Hepatocyte (in vitro differentiated cells): ENCODE measurements around the gene PPP3CA. TPM values are rescaled to one million over a fixed set of nuclear protein-coding genes. Genes with fewer than 3 reads are reported as not detected.
A peak's percentile ranks its signal among the peaks of the same experiment; 100 is the strongest.

ENCODE experiments used
- DNase-seq: peaks from one replicate; pipeline ENCODE4 v3.0.0-alpha.2; 2016; ENCODE audit warnings: low spot score
- H2AFZ ChIP-seq: fragments of 200-600 bp; sonication (generic); 2 replicates; pipeline ENCODE4 v1.6.0; 2016; ENCODE audit warnings: antibody characterized with exemption, mild to moderate bottlenecking
- H3K27ac ChIP-seq: fragments of 200-600 bp; sonication (generic); 2 replicates; pipeline ENCODE4 v1.5.1; 2016; ENCODE audit warnings: mild to moderate bottlenecking
- H3K27me3 ChIP-seq: fragments of 200-600 bp; sonication (generic); 2 replicates; pipeline ENCODE4 v1.6.1; 2016
- H3K36me3 ChIP-seq: fragments of 200-600 bp; sonication (generic); replicated peaks from 2 replicates; pipeline ENCODE4 v1.5.1; 2016; ENCODE audit warnings: low read depth; ENCODE audit not compliant: insufficient read depth
- H3K4me1 ChIP-seq: fragments of 200-600 bp; sonication (generic); 2 replicates; pipeline ENCODE4 v1.5.1; 2016; ENCODE audit warnings: mild to moderate bottlenecking, moderate library complexity; ENCODE audit not compliant: insufficient read depth
- H3K4me2 ChIP-seq: fragments of 200-600 bp; sonication (generic); 2 replicates; pipeline ENCODE4 v1.6.0; 2016
- H3K4me3 ChIP-seq: fragments of 200-600 bp; sonication (generic); 2 replicates; pipeline ENCODE4 v1.5.1; 2016; ENCODE audit warnings: mild to moderate bottlenecking
- H3K79me2 ChIP-seq: fragments of 200-600 bp; sonication (generic); 2 replicates; pipeline ENCODE4 v1.6.0; 2017; ENCODE audit warnings: mild to moderate bottlenecking
- H3K9me2 ChIP-seq: fragments of 200-600 bp; sonication (generic); replicated peaks from 2 replicates; pipeline ENCODE4 v1.6.0; 2017; ENCODE audit warnings: mild to moderate bottlenecking; ENCODE audit not compliant: insufficient read depth
- H3K9me3 ChIP-seq: fragments of 200-600 bp; sonication (generic); 2 replicates; pipeline ENCODE4 v1.5.1; 2016; ENCODE audit warnings: low read depth, mild to moderate bottlenecking
- H4K20me1 ChIP-seq: fragments of 200-600 bp; sonication (generic); 2 replicates; pipeline ENCODE4 v1.6.0; 2016; ENCODE audit warnings: mild to moderate bottlenecking; ENCODE audit not compliant: insufficient read depth, poor library complexity, severe bottlenecking
- EZH2 ChIP-seq: fragments of 200-600 bp; sonication (generic); IDR thresholded peaks from 2 replicates; pipeline ENCODE4 v1.6.1; 2016; ENCODE audit warnings: antibody characterized with exemption, mild to moderate bottlenecking, borderline replicate concordance
- EZH2phosphoT487 ChIP-seq: fragments of 200-600 bp; sonication (generic); IDR thresholded peaks from one replicate; pipeline ENCODE4 v1.6.1; 2018; ENCODE audit warnings: antibody characterized with exemption, mild to moderate bottlenecking, low read depth, moderate library complexity; ENCODE audit not compliant: unreplicated experiment, severe bottlenecking
- WGBS: methylation state at CpG from one replicate; pipeline ENCODE4 v1.1.6; 2016; ENCODE audit warnings: low lambda C conversion rate; ENCODE audit errors: missing lambda C conversion rate; 5-methylcytosine and 5-hydroxymethylcytosine counted together
- polyA plus RNA-seq: library from polyadenylated mRNA; unstranded; fragments of >200 nt; fragmentation: Nextera tagmentation; extraction: Ambion mirVana; gene quantifications from 2 replicates; pipeline ENCODE4 v1.2.1, GENCODE V29; 2016
- total RNA-seq: library from RNA; depleted of rRNA; stranded (reverse); fragments of >200 nt; gene quantifications from 2 replicates; pipeline ENCODE4 v1.2.3, GENCODE V29; 2014
- TF ChIP-seq, protein P1 (sequence below): fragments of 200-600 bp; sonication (generic); IDR thresholded peaks from 2 replicates; pipeline ENCODE4 v1.5.1; 2016; ENCODE audit warnings: antibody characterized with exemption, mild to moderate bottlenecking; ENCODE audit not compliant: poor library complexity

PPP3CA gene
- total and polyA plus RNA-seq, 2 experiments from 2014 or later: 12.9 to 49.5 TPM

DNA sequence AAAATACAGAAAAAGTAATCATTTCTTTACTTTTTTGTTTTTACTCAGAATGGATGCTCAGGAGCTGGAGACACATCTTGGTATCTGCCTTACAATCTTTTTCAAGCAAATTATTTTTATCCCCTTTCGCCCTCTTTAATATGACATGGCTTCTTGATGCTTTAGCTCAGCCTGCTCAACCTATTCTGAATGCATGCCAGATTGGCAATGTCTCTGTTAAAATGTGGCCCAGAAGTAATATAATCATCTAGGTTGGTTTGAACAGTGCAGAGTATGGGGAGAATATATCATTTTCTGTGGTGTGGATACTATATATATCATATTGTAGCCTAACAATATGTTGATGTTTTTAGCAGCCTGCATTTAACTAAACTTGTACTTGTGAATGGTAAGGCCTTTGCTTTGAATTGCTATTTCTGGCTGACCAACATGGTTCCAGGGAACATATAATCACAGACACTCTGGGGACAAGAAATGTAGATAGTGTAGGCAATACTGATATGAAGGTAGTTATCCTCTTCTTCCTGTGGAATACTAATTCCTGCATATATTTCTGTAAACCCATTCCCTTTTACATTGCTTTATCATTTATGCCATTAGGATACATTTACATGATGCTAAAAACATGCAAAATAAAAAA is 282.7 kb downstream of the PPP3CA start:
- Histone ChIP-seq H2AFZ (no peak overlapping the region), H3K4me1 (no peaks in the 10 kb centered on the region), H3K27me3 (no peaks in the 10 kb centered on the region), H3K27ac (no peak overlapping the region), H4K20me1 (no peaks in the 10 kb centered on the region), H3K79me2 (no peaks in the 10 kb centered on the region), H3K9me3 (no peaks in the 10 kb centered on the region), H3K4me3 (no peak overlapping the region), H3K4me2 (no peak overlapping the region), H3K9me2 (no peaks in the 10 kb centered on the region), H3K36me3 (no peaks in the 10 kb centered on the region)
- WGBS: 100% methylated on average over 1 of the region's 1 CpG
- TF ChIP-seq EZH2phosphoT487: no peak
- TF ChIP-seq EZH2: no peak
- TF ChIP-seq, protein P1, sequence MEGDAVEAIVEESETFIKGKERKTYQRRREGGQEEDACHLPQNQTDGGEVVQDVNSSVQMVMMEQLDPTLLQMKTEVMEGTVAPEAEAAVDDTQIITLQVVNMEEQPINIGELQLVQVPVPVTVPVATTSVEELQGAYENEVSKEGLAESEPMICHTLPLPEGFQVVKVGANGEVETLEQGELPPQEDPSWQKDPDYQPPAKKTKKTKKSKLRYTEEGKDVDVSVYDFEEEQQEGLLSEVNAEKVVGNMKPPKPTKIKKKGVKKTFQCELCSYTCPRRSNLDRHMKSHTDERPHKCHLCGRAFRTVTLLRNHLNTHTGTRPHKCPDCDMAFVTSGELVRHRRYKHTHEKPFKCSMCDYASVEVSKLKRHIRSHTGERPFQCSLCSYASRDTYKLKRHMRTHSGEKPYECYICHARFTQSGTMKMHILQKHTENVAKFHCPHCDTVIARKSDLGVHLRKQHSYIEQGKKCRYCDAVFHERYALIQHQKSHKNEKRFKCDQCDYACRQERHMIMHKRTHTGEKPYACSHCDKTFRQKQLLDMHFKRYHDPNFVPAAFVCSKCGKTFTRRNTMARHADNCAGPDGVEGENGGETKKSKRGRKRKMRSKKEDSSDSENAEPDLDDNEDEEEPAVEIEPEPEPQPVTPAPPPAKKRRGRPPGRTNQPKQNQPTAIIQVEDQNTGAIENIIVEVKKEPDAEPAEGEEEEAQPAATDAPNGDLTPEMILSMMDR: no peak
- DNase-seq: no peak

DNA sequence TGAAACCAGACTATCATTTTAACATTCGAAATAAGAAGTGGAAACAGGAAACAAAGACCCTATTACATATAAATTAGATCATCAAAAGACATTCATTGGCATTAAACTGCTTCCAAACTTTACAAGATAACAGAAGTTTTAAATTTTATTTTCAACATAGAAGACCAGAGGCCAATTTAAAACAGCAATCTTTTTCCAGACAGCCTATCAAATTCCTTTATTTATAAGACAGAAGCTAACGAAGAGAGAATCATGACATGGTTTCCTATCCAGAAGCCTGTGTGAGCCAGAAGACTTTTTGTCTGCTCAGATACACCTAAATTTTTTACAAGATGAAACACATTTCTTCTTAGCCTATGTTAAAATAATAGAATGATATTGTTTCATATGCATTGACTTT is 291.9 kb downstream of the PPP3CA start:
- Histone ChIP-seq H4K20me1 (no peaks in the 10 kb centered on the region), H3K4me1 (no peaks in the 10 kb centered on the region), H2AFZ (no peak overlapping the region), H3K27me3 (no peaks in the 10 kb centered on the region), H3K4me2 (no peak overlapping the region), H3K9me2 (no peaks in the 10 kb centered on the region), H3K36me3 (no peaks in the 10 kb centered on the region), H3K27ac (no peak overlapping the region), H3K79me2 (no peaks in the 10 kb centered on the region), H3K4me3 (no peak overlapping the region), H3K9me3 (no peaks in the 10 kb centered on the region)
- TF ChIP-seq EZH2phosphoT487: peak; percentile 85
- TF ChIP-seq, protein P1: no peak
- WGBS: 64% methylated on average over 2 of the region's 2 CpGs
- DNase-seq: no peak

DNA sequence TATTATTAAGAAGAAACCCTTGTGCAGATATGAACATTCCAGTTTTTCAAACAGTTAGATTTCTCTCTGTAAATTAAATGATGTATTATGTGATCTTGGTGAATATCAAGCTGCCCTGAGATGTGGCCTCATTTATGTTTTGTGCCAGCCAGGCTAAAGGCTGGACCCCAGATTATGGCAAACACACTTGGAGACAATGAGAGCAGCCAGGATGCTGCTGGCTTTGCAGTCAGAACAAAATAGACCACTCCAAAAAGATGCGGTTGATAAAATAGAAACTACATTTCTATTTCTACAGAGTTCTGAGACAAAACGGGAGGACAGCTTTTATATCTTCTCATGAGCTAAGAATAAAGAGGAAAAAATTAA is 296.5 kb downstream of the PPP3CA start:
- H3K36me3 ChIP-seq: no peaks in the 10 kb centered on the region
- H3K79me2 ChIP-seq: no peaks in the 10 kb centered on the region
- H2AFZ ChIP-seq: no peak overlapping the region
- WGBS: 84% methylated on average over 2 of the region's 2 CpGs
- no peaks in the 10 kb centered on the region for H3K4me1 ChIP-seq
- H3K27me3 ChIP-seq: no peaks in the 10 kb centered on the region
- H3K4me2 ChIP-seq: no peak overlapping the region
- H3K9me3 ChIP-seq: no peaks in the 10 kb centered on the region
- H3K4me3 ChIP-seq: no peak overlapping the region
- H3K27ac ChIP-seq: no peak overlapping the region
- no peaks in the 10 kb centered on the region for H3K9me2 ChIP-seq
- TF ChIP-seq EZH2phosphoT487 (no peak), EZH2 (no peak)
- TF ChIP-seq, protein P1: no peak
- H4K20me1 ChIP-seq: no peaks in the 10 kb centered on the region
- no peak for DNase-seq
